Measurements from ENCODE around the gene CAPZA1.

CAPZA1 gene

GRCh38 chr1:112619518-112620376 is at the start of gene CAPZA1:
CAPZA1 (plus strand) TSS chr1:112619832; CDS start chr1:112619845, 13 bp downstream.
- in situ Hi-C loops (cut with MboI; ENCODE audit: low sequenced_read_pairs) = loop anchor here (5.0 kb wide), 2 partner anchors 88 to 227 kb away; partner anchors contain the start of gene RHOC
- H3K4me1 ChIP-seq = peaks cover 28% of the 10 kb centered on the region
- H3K36me3 ChIP-seq (replicated peaks) = no peaks in the 10 kb centered on the region
- H3K27me3 ChIP-seq (ENCODE audit: low read depth) = no peaks in the 10 kb centered on the region
- peak; percentile 79 to 90 for DNase-seq (ENCODE audit: low spot score in 2 of 2)
- no peaks in the 10 kb centered on the region for H3K9me3 ChIP-seq
- peak within 1 kb of the TSS; percentile 76 for H3K4me3 ChIP-seq

- H3K27me3 ChIP-seq (ENCODE audit: low read depth) = no peaks in the 10 kb centered on the region
- H3K4me1 ChIP-seq = peaks cover under 1% of the 10 kb centered on the region; the same call in 1 of the 2 replicates
- peaks cover 41% of the 10 kb centered on the region for H3K36me3 ChIP-seq (replicated peaks)
- no peaks in the 10 kb centered on the region for H3K9me3 ChIP-seq
- in situ Hi-C loops (cut with MboI; ENCODE audit: low sequenced_read_pairs) = no loop called here
- H3K4me3 ChIP-seq = no peak overlapping the region
- DNase-seq (ENCODE audit: low spot score in 2 of 2) = no peak
These were observed 44.4 kb upstream of the CAPZA1 start for GRCh38 chr1:112575154-112575804.

- Histone ChIP-seq H3K27me3 (ENCODE audit: low read depth) (no peaks in the 10 kb centered on the region), H3K36me3 (replicated peaks) (peaks cover 41% of the 10 kb centered on the region), H3K4me3 (no peak overlapping the region), H3K9me3 (no peaks in the 10 kb centered on the region), H3K4me1 (no peaks in the 10 kb centered on the region)
- in situ Hi-C loops (cut with MboI; ENCODE audit: low sequenced_read_pairs) = no loop called here
- no peak for DNase-seq (ENCODE audit: low spot score in 2 of 2)
These were observed 43.4 kb upstream of the CAPZA1 start for GRCh38 chr1:112576240-112576639.

GRCh38 chr1:112579801-112580510 is 39.7 kb upstream of the CAPZA1 start:
- H3K27me3 ChIP-seq (ENCODE audit: low read depth) = no peaks in the 10 kb centered on the region
- H3K4me3 ChIP-seq = no peak overlapping the region
- H3K4me1 ChIP-seq = no peaks in the 10 kb centered on the region
- in situ Hi-C loops (cut with MboI; ENCODE audit: low sequenced_read_pairs) = no loop called here
- H3K36me3 ChIP-seq (replicated peaks) = peaks cover 30% of the 10 kb centered on the region
- H3K9me3 ChIP-seq = no peaks in the 10 kb centered on the region
- DNase-seq (ENCODE audit: low spot score in 2 of 2) = no peak

GRCh38 chr1:112581586-112582192 is 37.9 kb upstream of the CAPZA1 start:
- Histone ChIP-seq H3K4me3 (no peak overlapping the region), H3K36me3 (replicated peaks) (peaks cover 19% of the 10 kb centered on the region), H3K4me1 (no peaks in the 10 kb centered on the region), H3K27me3 (ENCODE audit: low read depth) (no peaks in the 10 kb centered on the region), H3K9me3 (no peaks in the 10 kb centered on the region)
- DNase-seq (ENCODE audit: low spot score in 2 of 2) = no peak
- in situ Hi-C loops (cut with MboI; ENCODE audit: low sequenced_read_pairs) = no loop called here

- Histone ChIP-seq H3K4me1 (no peaks in the 10 kb centered on the region), H3K4me3 (no peak overlapping the region), H3K27me3 (ENCODE audit: low read depth) (no peaks in the 10 kb centered on the region), H3K36me3 (replicated peaks) (peaks cover 10% of the 10 kb centered on the region), H3K9me3 (no peaks in the 10 kb centered on the region)
- no peak for DNase-seq (ENCODE audit: low spot score in 2 of 2)
- in situ Hi-C loops (cut with MboI; ENCODE audit: low sequenced_read_pairs) = no loop called here
These were observed 36.3 kb upstream of the CAPZA1 start for GRCh38 chr1:112583366-112583765.

GRCh38 chr1:112589766-112590165 is 29.9 kb upstream of the CAPZA1 start:
- DNase-seq (ENCODE audit: low spot score in 2 of 2) = peak; percentile 32 to 60
- Histone ChIP-seq H3K9me3 (peaks cover 7% of the 10 kb centered on the region; the same call in 1 of the 2 replicates), H3K4me1 (peaks cover 5% of the 10 kb centered on the region), H3K4me3 (no peak overlapping the region), H3K27me3 (ENCODE audit: low read depth) (no peaks in the 10 kb centered on the region), H3K36me3 (replicated peaks) (peaks cover 23% of the 10 kb centered on the region)
- in situ Hi-C loops (cut with MboI; ENCODE audit: low sequenced_read_pairs) = no loop called here

- peaks cover 7% of the 10 kb centered on the region; the same call in 1 of the 2 replicates for H3K9me3 ChIP-seq
- H3K36me3 ChIP-seq (replicated peaks) = peaks cover 39% of the 10 kb centered on the region
- H3K4me3 ChIP-seq = no peak overlapping the region
- H3K27me3 ChIP-seq (ENCODE audit: low read depth) = no peaks in the 10 kb centered on the region
- in situ Hi-C loops (cut with MboI; ENCODE audit: low sequenced_read_pairs) = no loop called here
- DNase-seq (ENCODE audit: low spot score in 2 of 2) = no peak
- H3K4me1 ChIP-seq = peaks cover 5% of the 10 kb centered on the region
These were observed 25.3 kb upstream of the CAPZA1 start for GRCh38 chr1:112594208-112594876.

GRCh38 chr1:112599477-112599876 is 20.2 kb upstream of the CAPZA1 start:
- peaks cover 40% of the 10 kb centered on the region for H3K36me3 ChIP-seq (replicated peaks)
- in situ Hi-C loops (cut with MboI; ENCODE audit: low sequenced_read_pairs) = no loop called here

GRCh38 chr1:112603012-112603411 is 16.6 kb upstream of the CAPZA1 start:
- Histone ChIP-seq H3K9me3 (no peaks in the 10 kb centered on the region), H3K4me3 (no peak overlapping the region), H3K36me3 (replicated peaks) (peaks cover 46% of the 10 kb centered on the region), H3K27me3 (ENCODE audit: low read depth) (no peaks in the 10 kb centered on the region), H3K4me1 (no peaks in the 10 kb centered on the region)
- in situ Hi-C loops (cut with MboI; ENCODE audit: low sequenced_read_pairs) = no loop called here
- no peak for DNase-seq (ENCODE audit: low spot score in 2 of 2)

More at GRCh38 chr1:112599477-112599876, 20.2 kb upstream of the CAPZA1 start:
- Histone ChIP-seq H3K4me3 (no peak overlapping the region), H3K4me1 (no peaks in the 10 kb centered on the region), H3K27me3 (ENCODE audit: low read depth) (no peaks in the 10 kb centered on the region), H3K9me3 (no peaks in the 10 kb centered on the region)
- DNase-seq (ENCODE audit: low spot score in 2 of 2) = no peak

- H3K36me3 ChIP-seq (replicated peaks) = peaks cover 50% of the 10 kb centered on the region
- no peak overlapping the region for H3K4me3 ChIP-seq
- H3K4me1 ChIP-seq = no peaks in the 10 kb centered on the region
- no peak for DNase-seq (ENCODE audit: low spot score in 2 of 2)
- H3K27me3 ChIP-seq (ENCODE audit: low read depth) = no peaks in the 10 kb centered on the region
- in situ Hi-C loops (cut with MboI; ENCODE audit: low sequenced_read_pairs) = no loop called here
- no peaks in the 10 kb centered on the region for H3K9me3 ChIP-seq
These were observed 16.1 kb upstream of the CAPZA1 start for GRCh38 chr1:112603541-112603940.

- H3K4me3 ChIP-seq = no peak overlapping the region
- H3K36me3 ChIP-seq (replicated peaks) = peaks cover 68% of the 10 kb centered on the region
- in situ Hi-C loops (cut with MboI; ENCODE audit: low sequenced_read_pairs) = no loop called here
- no peak for DNase-seq (ENCODE audit: low spot score in 2 of 2)
- no peaks in the 10 kb centered on the region for H3K4me1 ChIP-seq
- H3K9me3 ChIP-seq = no peaks in the 10 kb centered on the region
- no peaks in the 10 kb centered on the region for H3K27me3 ChIP-seq (ENCODE audit: low read depth)
These were observed 13.9 kb upstream of the CAPZA1 start for GRCh38 chr1:112605633-112606327.
